Spleen (tissue), 7 donors: ENCODE results near the gene PTPRG.

Experiments used
- CTCF ChIP-seq, 11 experiments: fragments of 200-600 bp in 7 of 11; fragments of 450-650 bp in 4 of 11; sonication (generic) in 4 of 11; IDR thresholded peaks in 8 of 11; conservative IDR thresholded peaks in 3 of 11; 1 replicate in 7 of 11; 2 replicates in 4 of 11; pipeline versions ENCODE4 v1.4.0 to v1.8.0; 2016 to 2021; ENCODE audit warnings: antibody characterized with exemption in 11 of 11, inconsistent platforms in 4 of 11, mild to moderate bottlenecking in 1 of 11
- POLR2A ChIP-seq, 3 donors: fragments of 450-650 bp; IDR thresholded peaks; one replicate each; pipeline ENCODE4 v1.5.1; 2017; ENCODE audit warnings: antibody characterized with exemption in 3 of 3, mild to moderate bottlenecking in 1 of 3
- POLR2AphosphoS5 ChIP-seq, 3 donors: sonication (generic); formaldehyde crosslinking; IDR thresholded peaks; one replicate each; pipeline ENCODE4 v1.5.1; 2017; ENCODE audit warnings: antibody characterized with exemption in 3 of 3
- donor health status: DM: no; HTN: no; CAD: no; lungs with moderate emphysema.
- donor health status: DM: no; HTN: no; CAD: no.
- donor health status: DM: no; HTN: no; CAD: no.

DNA sequence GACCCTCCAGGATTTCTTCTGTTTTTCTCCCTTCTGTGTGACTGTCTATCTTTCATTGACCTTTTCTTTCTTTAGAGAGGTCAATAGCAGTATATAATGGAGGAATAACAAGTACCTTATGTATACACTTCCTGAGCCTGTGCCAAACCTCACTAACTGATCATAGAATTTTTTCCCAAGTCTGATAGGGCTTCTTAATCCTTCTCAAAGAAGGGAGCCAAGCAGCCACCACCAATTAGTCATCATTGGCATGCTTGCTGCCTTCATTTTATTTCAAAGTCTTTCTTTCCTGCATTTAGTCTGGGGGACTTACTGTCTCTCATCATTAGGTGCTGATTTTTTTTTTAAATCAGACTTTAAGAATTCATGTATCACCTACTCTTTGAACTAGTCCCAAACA lies 485.0 kb downstream of the PTPRG start:
- TF ChIP-seq CTCF (IDR thresholded peaks at IDR 0.05 in 8 of 11, conservative IDR thresholded peaks at IDR 0.05 in 3 of 11) (no peak), POLR2A (IDR thresholded peaks at IDR 0.05) (no peak), POLR2AphosphoS5 (IDR thresholded peaks at IDR 0.05) (no peak)
